Activated naive CD8-positive, alpha-beta T cell (primary cell): ENCODE results near the gene PDE9A.

Experiments
- H3K27ac Mint-ChIP-seq: one replicate; pipeline ENCODE4 v1.8.0; 2021; ENCODE audit warnings: mixed read lengths
- H3K27me3 Mint-ChIP-seq: one replicate; pipeline ENCODE4 v1.8.0; 2021; ENCODE audit warnings: mixed read lengths
- H3K36me3 Mint-ChIP-seq: one replicate; pipeline ENCODE4 v1.8.0; 2021; ENCODE audit warnings: mixed read lengths
- H3K4me1 Mint-ChIP-seq: one replicate; pipeline ENCODE4 v1.8.0; 2021; ENCODE audit warnings: low read depth, mixed read lengths
- H3K4me3 Mint-ChIP-seq: one replicate; pipeline ENCODE4 v1.8.0; 2021; ENCODE audit warnings: mild to moderate bottlenecking, mixed read lengths
- H3K9me3 Mint-ChIP-seq: one replicate; pipeline ENCODE4 v1.8.0; 2021; ENCODE audit warnings: low read depth, mixed read lengths

PDE9A gene

DNA sequence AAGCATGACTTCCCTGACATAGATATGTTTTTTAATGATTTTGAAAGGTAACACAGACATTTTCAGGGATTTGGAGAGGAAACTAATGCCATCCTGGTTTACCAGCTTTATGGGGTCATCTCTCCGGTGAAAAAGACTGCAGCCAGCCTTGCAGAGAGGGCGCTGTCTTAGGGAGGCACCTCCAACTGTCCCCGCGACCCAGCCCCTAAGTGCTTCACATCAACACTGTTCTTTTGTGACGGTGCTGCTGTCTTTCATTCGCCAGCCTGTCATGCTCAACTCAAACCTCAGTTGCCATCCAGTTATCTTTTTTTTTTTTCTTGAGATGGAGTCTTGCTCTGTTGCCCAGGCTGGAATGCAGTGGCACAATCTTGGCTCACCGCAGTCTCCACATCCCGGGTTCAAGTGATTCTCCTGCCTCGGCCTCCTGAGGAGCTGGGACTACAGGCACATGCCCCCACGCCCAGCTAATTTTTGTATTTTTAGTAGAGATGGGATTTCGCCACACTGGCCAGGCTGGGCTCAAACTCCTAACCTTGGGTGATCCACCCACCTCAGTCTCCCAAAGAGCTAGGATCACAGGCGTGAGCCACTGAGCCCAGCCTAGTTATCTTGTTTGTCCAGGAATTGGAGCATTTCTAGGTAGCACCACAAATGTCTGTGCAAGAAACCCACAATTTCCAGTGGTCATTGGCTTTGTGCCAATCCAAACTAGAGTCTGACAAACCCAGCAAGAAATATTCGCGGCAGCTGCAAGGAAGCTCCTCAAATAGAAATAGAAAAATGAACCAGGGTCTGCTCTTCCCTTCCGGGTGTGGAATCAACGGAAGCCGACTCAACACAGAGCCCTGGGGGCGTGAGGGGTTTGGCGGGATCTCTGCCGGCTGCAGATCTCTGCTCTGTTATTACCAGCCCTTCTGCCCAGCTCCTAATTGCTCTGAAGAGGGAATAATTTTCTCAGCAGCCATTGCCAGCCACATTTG is 24.2 kb downstream of the PDE9A start:
- Mint-ChIP-seq H3K27ac (no peak overlapping the region), H3K36me3 (no peaks in the 10 kb centered on the region), H3K9me3 (no peaks in the 10 kb centered on the region), H3K4me3 (no peak overlapping the region), H3K27me3 (no peaks in the 10 kb centered on the region), H3K4me1 (peaks cover 43% of the 10 kb centered on the region)

DNA sequence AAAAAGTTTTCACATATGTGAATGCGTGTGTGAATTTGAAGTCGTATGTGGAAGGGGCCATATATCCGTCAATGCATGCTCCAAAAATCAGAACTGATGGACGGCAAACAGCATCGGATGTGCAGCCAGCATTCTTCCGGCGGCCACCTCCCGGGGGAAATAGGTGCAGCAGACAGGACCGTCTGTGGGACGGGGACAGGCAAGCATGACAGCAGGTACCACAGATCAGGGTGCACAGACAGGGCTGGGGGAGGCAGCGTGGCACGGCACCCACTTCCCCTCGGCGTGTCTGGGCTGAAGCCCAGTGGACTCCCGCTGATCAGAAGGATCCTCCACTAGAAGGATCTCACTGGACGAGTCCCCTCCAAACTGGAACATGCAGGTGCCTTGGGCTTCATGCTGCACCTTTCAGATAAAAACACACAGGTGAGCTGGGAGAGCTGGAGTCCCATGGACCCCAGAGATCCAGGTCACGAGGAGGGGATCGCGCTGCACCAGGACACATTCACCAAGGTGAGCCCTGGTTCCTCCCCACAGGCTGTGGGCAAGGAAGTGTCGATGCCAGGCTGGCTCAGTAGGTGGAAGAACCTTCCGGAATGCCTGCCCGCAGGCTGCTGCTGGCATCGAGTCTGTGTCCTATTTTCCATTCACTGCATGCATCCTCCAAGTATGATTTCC is 25.3 kb downstream of the PDE9A start:
- Mint-ChIP-seq H3K27me3 (no peaks in the 10 kb centered on the region), H3K36me3 (no peaks in the 10 kb centered on the region), H3K4me1 (peaks cover 54% of the 10 kb centered on the region), H3K9me3 (no peaks in the 10 kb centered on the region), H3K27ac (no peak overlapping the region), H3K4me3 (no peak overlapping the region)

DNA sequence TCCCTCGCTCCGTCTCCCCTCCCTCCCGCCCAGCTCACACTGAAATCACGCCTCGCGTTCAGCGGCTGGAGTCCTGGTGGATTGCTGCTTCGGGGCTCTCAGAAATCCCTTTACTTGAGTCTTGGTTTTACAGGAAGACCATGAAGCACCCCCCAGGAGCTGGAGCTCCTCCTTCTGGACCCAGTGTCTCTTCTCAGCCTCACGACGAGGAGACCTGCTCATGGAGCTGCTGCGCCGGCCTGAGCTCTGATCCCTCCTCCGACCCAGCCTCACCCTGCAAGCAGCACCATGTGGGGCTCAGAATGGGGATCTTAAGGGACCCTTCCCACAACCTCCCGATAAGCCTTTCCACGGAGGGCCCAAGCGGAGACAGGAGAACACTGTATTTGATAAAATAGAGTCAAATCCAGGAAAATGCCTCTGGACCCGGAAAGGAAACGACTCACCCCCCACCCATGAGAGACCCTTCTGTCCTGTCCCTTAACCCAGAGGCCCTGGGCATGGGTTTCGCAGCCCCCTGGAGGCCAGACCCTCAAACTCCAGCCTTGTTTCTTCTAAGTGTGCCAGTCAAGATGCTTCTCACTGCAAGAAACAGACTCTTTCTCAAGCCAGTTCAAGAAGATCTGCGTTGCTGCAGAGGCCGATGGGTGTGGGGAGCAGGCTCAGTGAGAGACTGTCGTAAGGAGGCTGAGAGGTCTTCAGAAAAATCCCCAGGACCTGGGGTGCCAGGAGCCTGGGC is 26.1 kb downstream of the PDE9A start:
- Mint-ChIP-seq H3K27me3 (no peaks in the 10 kb centered on the region), H3K4me1 (peaks cover 62% of the 10 kb centered on the region)

DNA sequence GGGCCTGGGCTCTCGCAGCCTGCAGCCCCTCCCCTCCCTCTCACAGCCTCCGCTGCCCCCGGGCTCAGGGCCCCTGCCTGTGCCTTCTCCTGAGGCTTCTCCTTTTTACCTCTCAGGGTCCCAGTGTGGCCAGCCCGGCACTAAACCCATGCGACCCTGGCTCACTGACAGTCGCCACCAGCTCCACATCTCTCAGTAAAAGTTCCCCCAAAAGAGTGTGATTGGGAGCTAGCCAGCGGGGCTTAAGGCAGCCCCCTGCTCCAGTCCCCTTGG is 26.6 kb downstream of the PDE9A start:
- H3K27ac Mint-ChIP-seq: no peak overlapping the region

More for the DNA sequence above, 26.1 kb downstream of the PDE9A start:
- no peaks in the 10 kb centered on the region for H3K9me3 Mint-ChIP-seq
- H3K4me3 Mint-ChIP-seq: no peak overlapping the region
- H3K36me3 Mint-ChIP-seq: no peaks in the 10 kb centered on the region
- H3K27ac Mint-ChIP-seq: no peak overlapping the region

DNA sequence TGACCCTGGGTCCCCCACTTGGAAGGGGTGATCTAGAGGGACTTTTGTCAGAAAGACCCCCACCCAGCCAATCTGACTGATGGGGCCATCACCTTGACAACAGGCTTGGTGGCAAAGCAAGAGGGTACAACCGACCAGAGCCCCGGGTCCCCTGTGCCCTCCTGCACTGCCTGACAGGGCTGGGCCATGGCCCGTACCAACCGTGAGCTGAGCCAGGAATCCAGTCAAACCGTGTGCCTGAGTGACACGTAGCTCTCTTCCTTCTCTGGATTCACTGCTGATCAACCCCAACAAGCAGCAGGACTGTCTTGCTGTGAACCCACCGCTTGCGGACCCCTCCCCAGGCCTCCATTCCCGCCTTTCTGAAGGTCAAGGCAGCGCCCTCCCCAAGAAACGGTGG is 27.0 kb downstream of the PDE9A start:
- H3K9me3 Mint-ChIP-seq: no peaks in the 10 kb centered on the region
- H3K4me3 Mint-ChIP-seq: no peak overlapping the region
- no peaks in the 10 kb centered on the region for H3K27me3 Mint-ChIP-seq
- no peak overlapping the region for H3K27ac Mint-ChIP-seq
- no peaks in the 10 kb centered on the region for H3K36me3 Mint-ChIP-seq
- peaks cover 70% of the 10 kb centered on the region for H3K4me1 Mint-ChIP-seq

More for the DNA sequence above, 26.6 kb downstream of the PDE9A start:
- H3K4me1 Mint-ChIP-seq: peaks cover 67% of the 10 kb centered on the region
- no peak overlapping the region for H3K4me3 Mint-ChIP-seq
- H3K36me3 Mint-ChIP-seq: no peaks in the 10 kb centered on the region
- no peaks in the 10 kb centered on the region for H3K9me3 Mint-ChIP-seq
- H3K27me3 Mint-ChIP-seq: no peaks in the 10 kb centered on the region

DNA sequence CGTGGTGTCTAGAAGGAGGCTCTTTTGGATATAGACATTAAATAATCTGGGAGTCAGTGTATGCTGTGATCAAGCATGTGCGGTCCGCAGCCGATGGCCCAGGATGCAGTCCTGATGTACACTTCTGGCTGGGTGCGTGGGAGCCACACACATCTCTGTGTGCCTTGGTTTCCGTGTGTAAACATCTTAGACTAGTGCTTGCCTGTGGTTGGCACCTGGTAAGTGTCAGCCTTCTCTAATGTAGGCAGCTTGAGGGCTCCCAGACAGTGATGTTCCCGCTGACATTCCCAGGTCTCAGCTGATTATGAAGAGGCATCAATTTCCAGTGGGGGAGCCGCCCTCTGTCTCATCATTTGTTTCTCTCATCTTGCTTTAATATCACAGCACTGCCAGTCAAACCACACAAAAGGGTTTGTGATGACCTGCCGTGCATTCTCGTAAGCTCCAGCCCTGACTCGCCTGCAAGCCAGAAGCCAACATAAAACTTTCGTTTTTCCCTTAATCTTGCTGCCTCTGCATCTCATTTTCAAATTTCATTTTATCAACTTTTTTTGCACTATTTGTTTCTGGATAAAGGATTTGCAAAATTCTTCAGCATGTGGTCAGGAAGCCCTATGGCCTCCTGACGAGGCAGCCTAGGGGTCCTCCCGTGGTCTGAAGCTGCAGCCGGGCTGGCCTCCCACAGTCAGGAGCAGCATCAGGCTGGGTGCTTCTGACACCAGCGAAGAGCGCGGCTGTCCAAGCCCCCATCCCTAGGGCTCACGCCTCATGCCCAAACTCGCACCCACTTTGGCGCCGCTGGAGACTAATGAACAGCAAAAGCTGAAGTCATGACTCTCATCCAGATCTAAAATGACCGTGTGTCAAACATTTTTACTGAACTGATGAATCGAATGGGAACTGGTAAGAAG is 28.1 kb downstream of the PDE9A start:
- Mint-ChIP-seq H3K36me3 (no peaks in the 10 kb centered on the region), H3K9me3 (no peaks in the 10 kb centered on the region), H3K4me1 (peaks cover 69% of the 10 kb centered on the region), H3K27me3 (no peaks in the 10 kb centered on the region), H3K27ac (no peak overlapping the region), H3K4me3 (peak overlapping the region; percentile 64)

- H3K9me3 Mint-ChIP-seq: no peaks in the 10 kb centered on the region
- H3K27ac Mint-ChIP-seq: no peak overlapping the region
- H3K4me1 Mint-ChIP-seq: peaks cover 62% of the 10 kb centered on the region
- H3K27me3 Mint-ChIP-seq: no peaks in the 10 kb centered on the region
- peak overlapping the region; percentile 1 for H3K4me3 Mint-ChIP-seq
- peaks cover 2% of the 10 kb centered on the region for H3K36me3 Mint-ChIP-seq
Observed at GRCh38 chr21:42682661-42683210, 29.3 kb downstream of the PDE9A start.

GRCh38 chr21:42683371-42684108 is 30.1 kb downstream of the PDE9A start:
- Mint-ChIP-seq H3K27ac (peak overlapping the region; percentile 88), H3K9me3 (no peaks in the 10 kb centered on the region), H3K4me1 (peaks cover 55% of the 10 kb centered on the region), H3K27me3 (no peaks in the 10 kb centered on the region), H3K4me3 (peak overlapping the region; percentile 81), H3K36me3 (peaks cover 2% of the 10 kb centered on the region)

DNA sequence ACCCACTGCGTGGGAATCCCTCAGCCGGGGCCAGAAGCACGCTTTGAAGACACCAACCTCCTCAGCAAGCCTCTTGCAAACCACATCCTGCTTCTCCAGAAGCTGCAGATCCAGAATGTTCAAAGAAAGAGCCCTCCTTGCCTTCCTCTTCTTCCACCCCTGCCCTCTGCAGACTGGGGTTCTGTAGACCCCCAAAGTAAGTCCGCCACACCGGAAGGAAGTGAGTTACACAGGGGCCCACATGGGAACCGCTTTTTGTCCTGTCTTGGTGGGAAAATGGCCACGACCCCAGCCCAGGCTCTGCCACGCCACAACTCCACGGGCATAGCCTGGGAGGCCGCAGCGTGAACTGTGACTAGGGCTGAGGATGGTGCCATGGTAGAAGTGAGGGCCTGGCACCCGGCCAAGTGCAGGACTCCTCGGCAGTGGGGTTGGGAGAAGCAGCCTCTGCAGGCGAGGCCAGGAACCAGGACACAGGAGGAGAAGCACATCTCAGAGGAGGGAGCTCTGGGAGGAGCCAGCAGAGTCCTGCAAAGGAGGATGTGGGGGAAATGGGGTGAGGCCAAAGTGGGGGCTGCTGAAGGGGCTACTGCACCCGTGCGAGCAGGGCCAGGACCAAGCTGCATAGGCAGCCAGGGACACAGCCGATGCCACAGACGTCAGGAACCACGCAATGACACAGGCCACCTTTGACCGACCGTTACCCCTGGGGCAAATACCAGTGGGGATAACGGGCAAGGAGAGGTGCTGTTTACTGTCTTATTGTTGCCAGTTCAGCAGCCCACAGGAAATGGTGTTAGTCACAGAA is 30.9 kb downstream of the PDE9A start:
- Mint-ChIP-seq H3K27me3 (no peaks in the 10 kb centered on the region), H3K4me3 (peak overlapping the region; percentile 81), H3K4me1 (peaks cover 54% of the 10 kb centered on the region), H3K27ac (peak overlapping the region; percentile 88), H3K9me3 (no peaks in the 10 kb centered on the region), H3K36me3 (peaks cover 2% of the 10 kb centered on the region)

DNA sequence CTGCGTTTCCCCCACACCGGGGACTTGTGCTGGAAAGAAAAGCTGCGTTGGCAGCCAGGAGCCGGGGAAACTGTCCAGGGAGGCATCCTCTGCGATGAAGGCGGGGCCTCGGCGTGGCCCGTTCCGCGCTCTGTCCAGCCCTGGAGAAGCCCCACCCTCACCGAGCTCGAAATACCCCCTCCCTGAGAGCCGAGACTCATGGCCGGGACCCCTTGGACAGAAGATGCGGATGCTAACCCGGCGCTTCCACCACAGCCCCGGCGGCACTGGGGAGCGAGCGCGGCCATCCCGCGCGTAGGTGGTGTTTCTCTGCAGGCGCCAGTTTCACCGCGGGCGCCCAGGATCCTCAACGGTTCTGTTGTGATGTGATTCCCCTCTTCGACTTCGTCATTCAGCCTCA is 31.6 kb downstream of the PDE9A start:
- Mint-ChIP-seq H3K27ac (peak overlapping the region; percentile 64), H3K4me3 (peak overlapping the region; percentile 81), H3K4me1 (peaks cover 50% of the 10 kb centered on the region), H3K27me3 (no peaks in the 10 kb centered on the region), H3K9me3 (no peaks in the 10 kb centered on the region), H3K36me3 (peaks cover 2% of the 10 kb centered on the region)

GRCh38 chr21:42685954-42686500 is 32.6 kb downstream of the PDE9A start:
- Mint-ChIP-seq H3K27ac (no peak overlapping the region), H3K4me3 (peak overlapping the region; percentile 20)

DNA sequence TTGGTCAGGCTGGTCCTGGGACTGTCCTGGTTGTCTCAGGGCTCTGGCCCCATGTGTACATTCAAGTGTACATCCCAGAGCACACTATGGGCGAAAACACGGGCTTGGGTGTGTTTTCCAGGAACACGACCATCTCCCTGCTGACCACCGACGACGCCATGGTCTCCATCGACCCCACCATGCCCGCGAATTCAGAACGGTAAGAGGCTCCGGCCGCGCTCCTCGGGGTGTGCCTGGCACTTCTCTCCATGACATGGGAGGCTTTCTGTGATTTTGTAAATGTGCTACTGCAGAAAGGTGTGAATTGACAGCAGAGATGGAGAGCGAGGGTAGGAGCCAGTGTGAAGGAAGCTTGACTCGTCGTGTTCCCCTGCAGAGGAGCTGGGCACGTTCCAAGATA is 34.4 kb downstream of the PDE9A start:
- Mint-ChIP-seq H3K27me3 (no peaks in the 10 kb centered on the region), H3K9me3 (no peaks in the 10 kb centered on the region), H3K4me3 (no peak overlapping the region), H3K4me1 (peaks cover 28% of the 10 kb centered on the region), H3K36me3 (peaks cover 2% of the 10 kb centered on the region), H3K27ac (no peak overlapping the region)

More at GRCh38 chr21:42685954-42686500, 32.6 kb downstream of the PDE9A start:
- Mint-ChIP-seq H3K36me3 (peaks cover 2% of the 10 kb centered on the region), H3K27me3 (no peaks in the 10 kb centered on the region), H3K4me1 (peaks cover 45% of the 10 kb centered on the region), H3K9me3 (no peaks in the 10 kb centered on the region)
